ENCODE measurements around the gene GALNT10.

The GALNT10 gene

GRCh38 chr5:154421868-154422267, 231.3 kb downstream of the GALNT10 start:
- FAIRE-seq (no peak), DNase-seq (ENCODE audit: insufficient read length, low spot score) (no peak)

GRCh38 chr5:154422298-154422697, 231.8 kb downstream of the GALNT10 start:
- no peak for FAIRE-seq

GRCh38 chr5:154428208-154428607, 237.7 kb downstream of the GALNT10 start:
- DNase-seq (ENCODE audit: insufficient read length, low spot score) (no peak), FAIRE-seq (no peak)

More at GRCh38 chr5:154422298-154422697, 231.8 kb downstream of the GALNT10 start:
- DNase-seq (ENCODE audit: insufficient read length, low spot score), result no peak

GRCh38 chr5:154429341-154429740, 238.8 kb downstream of the GALNT10 start:
- DNase-seq (ENCODE audit: insufficient read length, low spot score) (no peak), FAIRE-seq (no peak)

- no peak for DNase-seq (ENCODE audit: insufficient read length, low spot score)
- FAIRE-seq, result no peak
Observed at GRCh38 chr5:154430466-154430865, 239.9 kb downstream of the GALNT10 start.

GRCh38 chr5:154430961-154431630, 240.6 kb downstream of the GALNT10 start:
- FAIRE-seq, result no peak
- DNase-seq (ENCODE audit: insufficient read length, low spot score), result no peak

- no peak for FAIRE-seq
- DNase-seq (ENCODE audit: insufficient read length, low spot score), result no peak
Observed at GRCh38 chr5:154435226-154435625, 244.7 kb downstream of the GALNT10 start.

- no peak for FAIRE-seq
- no peak for DNase-seq (ENCODE audit: insufficient read length, low spot score)
Observed at GRCh38 chr5:154437281-154437965, 246.9 kb downstream of the GALNT10 start.

- DNase-seq (ENCODE audit: insufficient read length, low spot score), result no peak
- FAIRE-seq, result no peak
Observed at GRCh38 chr5:154440540-154440939, 250.0 kb downstream of the GALNT10 start.

GRCh38 chr5:154442801-154443200, 252.3 kb downstream of the GALNT10 start:
- FAIRE-seq, result no peak

GRCh38 chr5:154444556-154445421, 254.3 kb downstream of the GALNT10 start:
- FAIRE-seq, result peak; percentile 40
- DNase-seq (ENCODE audit: insufficient read length, low spot score), result no peak

More at GRCh38 chr5:154442801-154443200, 252.3 kb downstream of the GALNT10 start:
- DNase-seq (ENCODE audit: insufficient read length, low spot score), result no peak

- peak; percentile 86 for FAIRE-seq
- DNase-seq (ENCODE audit: insufficient read length, low spot score), result peak; percentile 98
Observed at GRCh38 chr5:154445422-154446194, 255.1 kb downstream of the GALNT10 start, which contains the start of gene SAP30L. Gene SAP30L, plus strand, starts transcription at chr5:154445997. Its CDS starts 608 bp downstream, at chr5:154446605.

GRCh38 chr5:154446195-154447088, 255.9 kb downstream of the GALNT10 start:
- peak; percentile 29 for DNase-seq (ENCODE audit: insufficient read length, low spot score)
- no peak for FAIRE-seq

- FAIRE-seq (peak; percentile 40), DNase-seq (ENCODE audit: insufficient read length, low spot score) (no peak)
Observed at GRCh38 chr5:154447089-154447725, 256.7 kb downstream of the GALNT10 start.

- no peak for FAIRE-seq
- DNase-seq (ENCODE audit: insufficient read length, low spot score), result no peak
Observed at GRCh38 chr5:154449786-154450185, 259.3 kb downstream of the GALNT10 start.

GRCh38 chr5:154451957-154452356, 261.4 kb downstream of the GALNT10 start:
- DNase-seq (ENCODE audit: insufficient read length, low spot score), result no peak
- no peak for FAIRE-seq

- no peak for FAIRE-seq
Observed at GRCh38 chr5:154455585-154455984, 265.1 kb downstream of the GALNT10 start.

GRCh38 chr5:154456540-154456939, 266.0 kb downstream of the GALNT10 start:
- DNase-seq (ENCODE audit: insufficient read length, low spot score) (no peak), FAIRE-seq (no peak)

More at GRCh38 chr5:154455585-154455984, 265.1 kb downstream of the GALNT10 start:
- no peak for DNase-seq (ENCODE audit: insufficient read length, low spot score)

GRCh38 chr5:154459015-154459414, 268.5 kb downstream of the GALNT10 start:
- FAIRE-seq (no peak), DNase-seq (ENCODE audit: insufficient read length, low spot score) (no peak)

All from GM19239 (cell line).